Brain microvascular endothelial cell (primary cell): ENCODE measurements around the gene GPER1.

ENCODE experiments used
- DNase-seq: peaks from one replicate; pipeline ENCODE4 v3.0.0-alpha.2; 2020
- H3K27ac ChIP-seq: fragments of 250-450 bp; sonication (Bioruptor Pico); 2 replicates; pipeline ENCODE4 v1.5.1; 2020; ENCODE audit warnings: mild to moderate bottlenecking, moderate library complexity
- H3K27me3 ChIP-seq: fragments of 250-450 bp; sonication (Bioruptor Pico); replicated peaks from 2 replicates; pipeline ENCODE4 v1.5.1; 2020; ENCODE audit warnings: mild to moderate bottlenecking
- H3K36me3 ChIP-seq: fragments of 250-450 bp; sonication (Bioruptor Pico); replicated peaks from 2 replicates; pipeline ENCODE4 v1.5.1; 2020; ENCODE audit warnings: mild to moderate bottlenecking
- H3K4me3 ChIP-seq: 2 replicates; pipeline ENCODE4 v1.5.1; 2011; ENCODE audit warnings: low read depth, mild to moderate bottlenecking, control low read depth, low read length, moderate library complexity
- in situ Hi-C: cut with HindIII; loops from 2 replicates; pipeline ENCODE4 v1.10.0; 2017; ENCODE audit warnings: low sequenced_read_pairs, low pct_ligation_motif_present
- TF ChIP-seq, protein P1 (sequence below): IDR thresholded peaks from 2 replicates; pipeline ENCODE4 v1.5.1; 2011; ENCODE audit warnings: low read depth, mild to moderate bottlenecking, moderate library complexity, low read length, control low read depth, inconsistent platforms; ENCODE audit errors: missing control alignments

GPER1 gene

DNA sequence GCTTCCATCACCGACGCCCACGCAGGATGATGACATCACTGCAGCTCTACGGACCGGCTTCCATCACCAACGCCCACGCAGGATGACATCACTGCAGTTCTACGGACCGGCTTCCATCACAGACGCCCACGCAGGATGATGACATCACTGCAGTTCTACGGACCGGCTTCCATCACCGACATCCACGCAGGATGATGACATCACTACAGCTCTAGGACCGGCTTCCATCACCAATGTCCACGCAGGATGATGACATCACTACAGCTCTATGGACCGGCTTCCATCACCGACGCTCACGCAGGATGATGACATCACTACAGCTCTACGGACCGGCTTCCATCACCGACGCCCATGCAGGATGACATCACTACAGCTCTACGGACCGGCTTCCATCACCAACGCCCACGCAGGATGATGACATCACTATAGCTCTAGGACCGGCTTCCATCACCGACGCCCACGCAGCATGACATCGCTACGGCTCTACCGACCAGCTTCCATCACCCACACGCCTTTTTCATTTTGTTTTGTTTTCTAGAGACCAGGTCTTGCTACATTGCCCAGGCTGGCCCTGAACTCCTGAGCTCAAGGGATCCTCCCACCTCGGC, 29.5 kb downstream of the GPER1 start:
- in situ Hi-C loops, result no loop called here
- TF ChIP-seq, protein P1, sequence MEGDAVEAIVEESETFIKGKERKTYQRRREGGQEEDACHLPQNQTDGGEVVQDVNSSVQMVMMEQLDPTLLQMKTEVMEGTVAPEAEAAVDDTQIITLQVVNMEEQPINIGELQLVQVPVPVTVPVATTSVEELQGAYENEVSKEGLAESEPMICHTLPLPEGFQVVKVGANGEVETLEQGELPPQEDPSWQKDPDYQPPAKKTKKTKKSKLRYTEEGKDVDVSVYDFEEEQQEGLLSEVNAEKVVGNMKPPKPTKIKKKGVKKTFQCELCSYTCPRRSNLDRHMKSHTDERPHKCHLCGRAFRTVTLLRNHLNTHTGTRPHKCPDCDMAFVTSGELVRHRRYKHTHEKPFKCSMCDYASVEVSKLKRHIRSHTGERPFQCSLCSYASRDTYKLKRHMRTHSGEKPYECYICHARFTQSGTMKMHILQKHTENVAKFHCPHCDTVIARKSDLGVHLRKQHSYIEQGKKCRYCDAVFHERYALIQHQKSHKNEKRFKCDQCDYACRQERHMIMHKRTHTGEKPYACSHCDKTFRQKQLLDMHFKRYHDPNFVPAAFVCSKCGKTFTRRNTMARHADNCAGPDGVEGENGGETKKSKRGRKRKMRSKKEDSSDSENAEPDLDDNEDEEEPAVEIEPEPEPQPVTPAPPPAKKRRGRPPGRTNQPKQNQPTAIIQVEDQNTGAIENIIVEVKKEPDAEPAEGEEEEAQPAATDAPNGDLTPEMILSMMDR, result no peak
- peaks cover 2% of the 10 kb centered on the region for H3K36me3 ChIP-seq

DNA sequence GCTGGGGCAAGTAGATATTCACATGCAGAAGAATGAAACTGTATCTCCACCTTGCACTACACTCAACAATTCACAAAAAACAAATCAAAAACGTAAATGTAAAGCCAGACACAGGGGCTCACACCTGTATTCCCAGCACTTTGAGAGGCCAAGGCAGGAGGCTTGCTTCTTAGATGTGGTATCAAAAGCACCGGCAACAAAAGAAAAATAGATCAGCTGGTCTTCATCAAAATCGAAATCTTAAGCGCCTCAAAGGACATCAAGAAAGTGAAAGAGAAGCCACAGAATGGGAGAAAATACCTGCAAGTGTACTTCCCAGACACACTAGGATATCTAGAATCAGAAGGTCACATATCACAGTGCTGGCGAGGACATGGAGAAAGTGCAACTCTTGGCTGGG, 31.3 kb downstream of the GPER1 start:
- Histone ChIP-seq H3K4me3 (no peak overlapping the region), H3K27ac (no peak overlapping the region), H3K36me3 (no peaks in the 10 kb centered on the region), H3K27me3 (no peaks in the 10 kb centered on the region)
- TF ChIP-seq, protein P1, result no peak
- DNase-seq, result no peak
- in situ Hi-C loops, result no loop called here

More for the DNA sequence above, 29.5 kb downstream of the GPER1 start:
- Histone ChIP-seq H3K27me3 (no peaks in the 10 kb centered on the region), H3K4me3 (no peak overlapping the region), H3K27ac (no peak overlapping the region)
- no peak for DNase-seq

DNA sequence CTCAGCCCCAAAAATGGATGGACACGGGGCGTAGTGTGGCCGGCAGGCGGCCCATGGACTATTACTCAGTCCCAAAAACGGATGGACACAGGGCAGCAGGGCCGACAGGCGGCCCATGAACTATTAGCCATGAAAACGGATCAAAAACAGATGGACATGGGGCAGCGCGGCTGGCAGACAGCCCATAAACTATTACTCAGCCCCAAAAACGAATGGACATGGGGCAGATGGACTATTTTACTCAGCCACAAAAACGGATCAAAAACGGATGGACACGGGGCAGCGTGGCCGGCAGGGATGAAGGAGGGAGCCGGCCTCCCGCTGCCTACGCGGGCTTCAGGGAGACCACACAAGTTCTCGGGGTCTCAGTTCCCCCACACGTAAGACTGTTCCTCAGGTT, 32.9 kb downstream of the GPER1 start:
- Histone ChIP-seq H3K4me3 (no peak overlapping the region), H3K27ac (no peak overlapping the region), H3K36me3 (no peaks in the 10 kb centered on the region), H3K27me3 (no peaks in the 10 kb centered on the region)
- no peak for DNase-seq
- in situ Hi-C loops, result no loop called here
- TF ChIP-seq, protein P1, result no peak

GRCh38 chr7:1121476-1121875, 33.6 kb downstream of the GPER1 start:
- Histone ChIP-seq H3K27ac (no peak overlapping the region), H3K4me3 (no peak overlapping the region), H3K27me3 (no peaks in the 10 kb centered on the region), H3K36me3 (peaks cover 2% of the 10 kb centered on the region)
- no peak for DNase-seq
- TF ChIP-seq, protein P1, result no peak
- in situ Hi-C loops, result no loop called here

- H3K36me3 ChIP-seq, result peaks cover 4% of the 10 kb centered on the region
- TF ChIP-seq, protein P1, result no peak
- no peaks in the 10 kb centered on the region for H3K27me3 ChIP-seq
- no peak overlapping the region for H3K4me3 ChIP-seq
- H3K27ac ChIP-seq, result no peak overlapping the region
- in situ Hi-C loops, result no loop called here
- no peak for DNase-seq
Observed at GRCh38 chr7:1121886-1122831, 34.2 kb downstream of the GPER1 start.
